ENCODE data around the gene ZNF446. TPM values are rescaled to one million over a fixed set of nuclear protein-coding genes. Genes with fewer than 3 reads are reported as not detected.

The ZNF446 gene
- total RNA-seq, 2 experiments from 2014 or later, result 3.5 to 4.0 TPM

DNA sequence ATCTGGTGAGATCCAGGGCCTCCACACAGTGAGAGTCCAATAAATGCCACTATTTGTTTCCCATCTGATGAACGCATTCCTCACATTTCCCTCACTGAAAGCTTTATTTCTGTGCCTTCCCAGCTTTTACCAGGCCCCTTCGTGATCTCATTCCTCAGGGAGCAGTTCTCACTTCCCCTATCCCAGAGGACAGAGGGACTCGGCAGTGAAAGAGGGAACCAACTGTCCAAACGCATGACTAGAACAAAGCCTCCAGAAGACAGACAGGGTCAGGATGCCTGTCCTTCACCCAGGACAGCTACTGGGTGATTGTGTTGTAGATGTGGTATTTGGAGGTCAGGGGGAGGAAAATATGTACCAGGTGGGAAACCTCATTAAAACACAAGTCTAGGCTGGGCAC lies 45.5 kb downstream of the ZNF446 start:
- CTCF ChIA-PET, result interaction anchor here (1.0 to 5.5 kb wide), 4 partner anchors 8 to 57 kb away, joined by 3 to 131 read pairs (median 12); partner anchors contain the start of genes CHMP2A and TRIM28
- TF ChIP-seq, protein P1, sequence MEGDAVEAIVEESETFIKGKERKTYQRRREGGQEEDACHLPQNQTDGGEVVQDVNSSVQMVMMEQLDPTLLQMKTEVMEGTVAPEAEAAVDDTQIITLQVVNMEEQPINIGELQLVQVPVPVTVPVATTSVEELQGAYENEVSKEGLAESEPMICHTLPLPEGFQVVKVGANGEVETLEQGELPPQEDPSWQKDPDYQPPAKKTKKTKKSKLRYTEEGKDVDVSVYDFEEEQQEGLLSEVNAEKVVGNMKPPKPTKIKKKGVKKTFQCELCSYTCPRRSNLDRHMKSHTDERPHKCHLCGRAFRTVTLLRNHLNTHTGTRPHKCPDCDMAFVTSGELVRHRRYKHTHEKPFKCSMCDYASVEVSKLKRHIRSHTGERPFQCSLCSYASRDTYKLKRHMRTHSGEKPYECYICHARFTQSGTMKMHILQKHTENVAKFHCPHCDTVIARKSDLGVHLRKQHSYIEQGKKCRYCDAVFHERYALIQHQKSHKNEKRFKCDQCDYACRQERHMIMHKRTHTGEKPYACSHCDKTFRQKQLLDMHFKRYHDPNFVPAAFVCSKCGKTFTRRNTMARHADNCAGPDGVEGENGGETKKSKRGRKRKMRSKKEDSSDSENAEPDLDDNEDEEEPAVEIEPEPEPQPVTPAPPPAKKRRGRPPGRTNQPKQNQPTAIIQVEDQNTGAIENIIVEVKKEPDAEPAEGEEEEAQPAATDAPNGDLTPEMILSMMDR (IDR thresholded peaks at IDR 0.05), result no peak
- ATAC-seq (no peak), DNase-seq (no peak)
- no peaks in the 10 kb centered on the region for H3K27me3 Mint-ChIP-seq
- intact Hi-C loops (cut with micrococcal nuclease), result no loop called here
- no peak overlapping the region for H3K27ac Mint-ChIP-seq
- peaks cover 22% of the 10 kb centered on the region for H3K4me1 Mint-ChIP-seq (ENCODE audit: low read depth)
- peak overlapping the region; percentile 28 for H3K4me3 Mint-ChIP-seq
- peaks cover 2% of the 10 kb centered on the region for H3K36me3 Mint-ChIP-seq (ENCODE audit: low read depth)
- POLR2A ChIA-PET, result interaction anchor here (1.1 to 10.2 kb wide), 5 partner anchors 11 to 36 kb away, joined by 3 to 164 read pairs (median 13); partner anchors contain the start of genes CHMP2A, TRIM28 and UBE2M
- no peaks in the 10 kb centered on the region for H3K9me3 Mint-ChIP-seq

DNA sequence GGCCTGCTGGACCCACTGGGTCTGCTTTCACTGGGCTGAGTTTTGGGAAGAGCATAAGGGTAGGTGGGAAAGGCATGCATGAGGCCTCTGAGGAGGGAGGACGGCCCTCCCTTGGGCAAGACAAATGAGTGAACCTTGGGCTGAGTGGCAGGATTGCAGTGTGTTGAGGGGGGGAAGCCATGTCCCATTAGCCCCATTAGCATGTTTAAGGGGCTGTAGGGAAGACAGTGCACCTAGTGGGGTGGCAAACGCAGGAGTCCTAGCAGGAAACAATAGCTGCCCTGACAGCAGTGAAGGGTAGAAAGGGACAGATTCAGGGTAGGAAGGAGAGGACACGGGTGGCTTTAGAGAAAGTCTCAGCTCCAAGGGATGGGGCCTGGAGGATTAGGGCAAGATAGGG lies 46.6 kb downstream of the ZNF446 start:
- ATAC-seq (no peak), DNase-seq (no peak)
- ChIA-PET CTCF (interaction anchor here (1.2 to 1.4 kb wide), 2 partner anchors 9 to 59 kb away, joined by 3 to 4 read pairs; no protein-coding TSS in a partner anchor), POLR2A (interaction anchor here (1.5 to 3.6 kb wide), 3 partner anchors 15 to 35 kb away, joined by 3 to 13 read pairs (median 7); partner anchors contain the start of gene UBE2M)
- TF ChIP-seq, protein P1 (IDR thresholded peaks at IDR 0.05), result no peak
- Mint-ChIP-seq H3K9me3 (no peaks in the 10 kb centered on the region), H3K4me3 (no peak overlapping the region), H3K27ac (no peak overlapping the region), H3K4me1 (ENCODE audit: low read depth) (peaks cover 17% of the 10 kb centered on the region), H3K36me3 (ENCODE audit: low read depth) (no peaks in the 10 kb centered on the region), H3K27me3 (no peaks in the 10 kb centered on the region)
- intact Hi-C loops (cut with micrococcal nuclease), result no loop called here

DNA sequence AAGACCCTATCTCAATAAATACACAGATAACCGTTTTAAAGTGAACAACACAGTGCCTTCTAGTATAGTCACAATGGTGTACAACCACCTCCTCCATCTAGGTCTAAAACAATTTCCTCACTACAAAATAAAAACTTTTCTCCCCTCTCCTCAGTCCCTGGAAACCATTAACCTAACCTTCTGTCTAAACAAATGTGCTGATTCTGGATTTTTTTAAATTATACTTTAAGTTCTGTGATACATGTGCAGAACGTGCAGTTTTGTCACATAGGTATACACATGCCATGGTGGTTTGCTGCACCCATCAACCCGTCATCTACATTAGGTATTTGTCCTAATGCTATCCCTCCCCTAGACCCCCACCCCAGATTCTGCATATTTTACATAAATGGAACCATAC lies 53.3 kb downstream of the ZNF446 start:
- H3K4me1 Mint-ChIP-seq (ENCODE audit: low read depth), result no peaks in the 10 kb centered on the region
- intact Hi-C loops (cut with micrococcal nuclease), result no loop called here
- no peak for ATAC-seq
- no peaks in the 10 kb centered on the region for H3K27me3 Mint-ChIP-seq
- H3K36me3 Mint-ChIP-seq (ENCODE audit: low read depth), result no peaks in the 10 kb centered on the region
- H3K27ac Mint-ChIP-seq, result no peak overlapping the region
- ChIA-PET POLR2A (interaction anchor here (1.2 kb wide), 1 partner anchor 10 kb away, joined by 6 read pairs; the partner anchor contains the start of gene ZBTB45), CTCF (interaction anchor here (2.2 kb wide), 1 partner anchor 9 kb away, joined by 12 read pairs; the partner anchor contains the start of gene ZBTB45)
- DNase-seq, result no peak
- H3K9me3 Mint-ChIP-seq, result no peaks in the 10 kb centered on the region
- no peak overlapping the region for H3K4me3 Mint-ChIP-seq
- TF ChIP-seq, protein P1 (IDR thresholded peaks at IDR 0.05), result no peak

Other genes with a start within 250 kb of the ZNF446 start
- 10 to 100 TPM; 49.8 to 52.3 TPM for gene ZNF544, start 247.4 kb upstream of the ZNF446 start, total RNA-seq
- 1 to 10 TPM; 5.2 to 5.8 TPM for gene ZNF8, start 197.4 kb upstream of the ZNF446 start, total RNA-seq
- 10 to 100 TPM; 40.6 to 43.0 TPM for gene ERVK3-1, start 171.0 kb upstream of the ZNF446 start, total RNA-seq
- 1 to 10 TPM; 2.6 to 2.9 TPM for gene ZSCAN22, start 149.4 kb upstream of the ZNF446 start, total RNA-seq
- gene A1BG, start 122.9 kb upstream of the ZNF446 start, total RNA-seq, result 10 to 100 TPM; 35.2 to 36.2 TPM
- 1 to 10 TPM; 1.3 to 1.6 TPM for gene ZNF497, start 113.6 kb upstream of the ZNF446 start, total RNA-seq
- gene ZNF837, start 95.3 kb upstream of the ZNF446 start, total RNA-seq, result 1 to 10 TPM; 1.5 to 1.6 TPM
- gene RPS5, start 89.1 kb upstream of the ZNF446 start, total RNA-seq, result 1,000 to 10,000 TPM; 1,906 to 1,936 TPM
- 1 to 10 TPM in 1 of 2 experiments, under 1 TPM in 1; 0.81 to 1.1 TPM for gene RNF225, start 80.7 kb upstream of the ZNF446 start, total RNA-seq
- gene ZNF584, start 67.7 kb upstream of the ZNF446 start, total RNA-seq, result 10 to 100 TPM; 12.0 to 14.3 TPM
- gene ZNF132, start 36.2 kb upstream of the ZNF446 start, total RNA-seq, result 1 to 10 TPM; 3.4 to 3.8 TPM
- gene ZNF324B, start 24.7 kb upstream of the ZNF446 start, total RNA-seq, result 1 to 10 TPM; 7.6 to 8.2 TPM
- 10 to 100 TPM in 1 of 2 experiments, 1 to 10 TPM in 1; 8.1 to 10.1 TPM for gene ZNF324, start 9.3 kb upstream of the ZNF446 start, total RNA-seq
- gene SLC27A5, start 35.6 kb downstream of the ZNF446 start, total RNA-seq, result 10 to 100 TPM; 21.7 to 26.6 TPM
- gene ZBTB45, start 43.5 kb downstream of the ZNF446 start, total RNA-seq, result 1 to 10 TPM; 7.4 to 7.9 TPM
- 100 to 1,000 TPM; 527 to 550 TPM for gene TRIM28, start 67.7 kb downstream of the ZNF446 start, total RNA-seq
- 10 to 100 TPM; 88.3 to 90.0 TPM for gene CHMP2A, start 78.8 kb downstream of the ZNF446 start, total RNA-seq
- 100 to 1,000 TPM; 107 to 114 TPM for gene UBE2M, start 82.3 kb downstream of the ZNF446 start, total RNA-seq
- gene MZF1, start 97.0 kb downstream of the ZNF446 start, total RNA-seq, result 10 to 100 TPM; 12.1 to 13.4 TPM